HepG2 (cell line): Measurements from ENCODE around the gene SIRT7.

Experiments
- JUND ChIP-seq: sonication (generic); formaldehyde crosslinking; IDR thresholded peaks from 2 replicates; pipeline ENCODE4 v1.8.0; 2022; ENCODE audit warnings: mild to moderate bottlenecking, missing genetic modification reagents
- MAFK ChIP-seq, 2 experiments: IDR thresholded peaks in 1 of 2; conservative IDR thresholded peaks in 1 of 2; 2 replicates each; pipeline ENCODE4 v1.6.1; 2011; ENCODE audit warnings: improper control_type of control experiment in 2 of 2, low read length in 2 of 2
- RBM22 ChIP-seq: fragments of 200-400 bp; formaldehyde crosslinking; optimal IDR thresholded peaks from 2 replicates; pipeline ENCODE3; 2017; ENCODE audit warnings: mild to moderate bottlenecking, low read length, moderate library complexity
- SP5 ChIP-seq: IDR thresholded peaks from 2 replicates; pipeline ENCODE4 v1.6.1; 2016; ENCODE audit warnings: low read depth, borderline replicate concordance
- ZNF331 ChIP-seq: sonication (generic); formaldehyde crosslinking; IDR thresholded peaks from 2 replicates; pipeline ENCODE4 v1.4.0; 2020; ENCODE audit warnings: missing genetic modification reagents
- ZNF660 ChIP-seq: sonication (generic); formaldehyde crosslinking; IDR thresholded peaks from 2 replicates; pipeline ENCODE4 v1.5.1; 2020; ENCODE audit warnings: mild to moderate bottlenecking, low read depth, missing genetic modification reagents, borderline replicate concordance
- TF ChIP-seq, protein P1 (sequence below): IDR thresholded peaks from 2 replicates; pipeline ENCODE4 v1.6.1; 2012; ENCODE audit warnings: inconsistent platforms
- TF ChIP-seq, protein P2 (sequence below): sonication (generic); formaldehyde crosslinking; IDR thresholded peaks from 2 replicates; pipeline ENCODE4 v1.5.0; 2020; ENCODE audit warnings: mild to moderate bottlenecking, missing genetic modification reagents, moderate library complexity

DNA sequence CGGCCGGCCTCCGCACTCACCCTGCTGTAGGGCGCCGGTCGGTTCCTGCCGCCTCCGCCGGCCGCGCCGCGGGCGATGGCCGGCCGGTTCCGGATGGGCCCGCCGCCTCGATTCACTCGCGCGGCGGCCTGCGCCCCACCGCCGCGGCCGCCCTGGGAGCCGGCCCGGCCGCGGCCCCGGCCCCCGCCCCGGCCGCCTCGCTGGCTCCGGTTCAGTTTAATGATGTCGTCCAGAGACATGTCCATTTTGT lies 26.7 kb downstream of the SIRT7 start:
- TF ChIP-seq, protein P1, sequence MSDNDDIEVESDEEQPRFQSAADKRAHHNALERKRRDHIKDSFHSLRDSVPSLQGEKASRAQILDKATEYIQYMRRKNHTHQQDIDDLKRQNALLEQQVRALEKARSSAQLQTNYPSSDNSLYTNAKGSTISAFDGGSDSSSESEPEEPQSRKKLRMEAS = no peak
- TF ChIP-seq ZNF660 (no peak), RBM22 (no peak), ZNF331 (no peak), SP5 (no peak), MAFK (conservative IDR thresholded peaks at IDR 0.05 in 1 of 2, IDR thresholded peaks at IDR 0.05 in 1 of 2; ENCODE audit: low read length in 2 of 2) (no peak), JUND (CRISPR knock-in tag) (no peak)
- TF ChIP-seq, protein P2, sequence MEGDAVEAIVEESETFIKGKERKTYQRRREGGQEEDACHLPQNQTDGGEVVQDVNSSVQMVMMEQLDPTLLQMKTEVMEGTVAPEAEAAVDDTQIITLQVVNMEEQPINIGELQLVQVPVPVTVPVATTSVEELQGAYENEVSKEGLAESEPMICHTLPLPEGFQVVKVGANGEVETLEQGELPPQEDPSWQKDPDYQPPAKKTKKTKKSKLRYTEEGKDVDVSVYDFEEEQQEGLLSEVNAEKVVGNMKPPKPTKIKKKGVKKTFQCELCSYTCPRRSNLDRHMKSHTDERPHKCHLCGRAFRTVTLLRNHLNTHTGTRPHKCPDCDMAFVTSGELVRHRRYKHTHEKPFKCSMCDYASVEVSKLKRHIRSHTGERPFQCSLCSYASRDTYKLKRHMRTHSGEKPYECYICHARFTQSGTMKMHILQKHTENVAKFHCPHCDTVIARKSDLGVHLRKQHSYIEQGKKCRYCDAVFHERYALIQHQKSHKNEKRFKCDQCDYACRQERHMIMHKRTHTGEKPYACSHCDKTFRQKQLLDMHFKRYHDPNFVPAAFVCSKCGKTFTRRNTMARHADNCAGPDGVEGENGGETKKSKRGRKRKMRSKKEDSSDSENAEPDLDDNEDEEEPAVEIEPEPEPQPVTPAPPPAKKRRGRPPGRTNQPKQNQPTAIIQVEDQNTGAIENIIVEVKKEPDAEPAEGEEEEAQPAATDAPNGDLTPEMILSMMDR (CRISPR knock-in tag) = no peak
